PC-3 (cell line): ENCODE results near the gene HDAC4.

Experiments used
- EZH2 ChIP-seq: fragments of 300-600 bp; sonication (generic); IDR thresholded peaks from one replicate; pipeline ENCODE4 v1.6.1; 2017; ENCODE audit warnings: antibody characterized with exemption, mild to moderate bottlenecking, low read length; ENCODE audit not compliant: unreplicated experiment
- EZH2phosphoT487 ChIP-seq: fragments of 300-600 bp; sonication (generic); IDR thresholded peaks from 2 replicates; pipeline ENCODE4 v1.6.1; 2018; ENCODE audit warnings: mild to moderate bottlenecking, antibody characterized with exemption, low read length, borderline replicate concordance
- TF ChIP-seq, protein P1 (sequence below): fragments of 300-600 bp; sonication (generic); conservative IDR thresholded peaks from 2 replicates; pipeline ENCODE4 v1.5.1; 2017; ENCODE audit warnings: antibody characterized with exemption, low read depth, mild to moderate bottlenecking, low read length

DNA sequence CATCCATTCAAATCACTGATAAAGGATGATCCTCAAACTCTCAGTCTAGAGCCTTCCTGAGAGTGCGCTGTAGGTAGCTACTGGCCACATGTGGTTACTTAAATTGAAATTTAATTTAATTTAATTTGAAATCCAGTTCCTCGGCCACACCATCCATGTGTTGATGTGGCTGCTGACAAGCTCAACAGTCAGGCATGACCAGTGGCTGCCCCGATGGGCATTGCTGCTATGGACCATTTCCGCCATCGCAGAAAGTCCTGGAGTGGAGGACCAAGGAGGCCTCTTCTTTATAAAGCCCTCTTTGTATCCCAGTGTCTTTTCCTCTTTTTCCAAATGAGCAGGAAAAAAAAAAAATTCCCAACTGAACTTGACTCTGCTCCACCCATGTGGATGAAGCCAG, 100.6 kb downstream of the HDAC4 start:
- TF ChIP-seq, protein P1, sequence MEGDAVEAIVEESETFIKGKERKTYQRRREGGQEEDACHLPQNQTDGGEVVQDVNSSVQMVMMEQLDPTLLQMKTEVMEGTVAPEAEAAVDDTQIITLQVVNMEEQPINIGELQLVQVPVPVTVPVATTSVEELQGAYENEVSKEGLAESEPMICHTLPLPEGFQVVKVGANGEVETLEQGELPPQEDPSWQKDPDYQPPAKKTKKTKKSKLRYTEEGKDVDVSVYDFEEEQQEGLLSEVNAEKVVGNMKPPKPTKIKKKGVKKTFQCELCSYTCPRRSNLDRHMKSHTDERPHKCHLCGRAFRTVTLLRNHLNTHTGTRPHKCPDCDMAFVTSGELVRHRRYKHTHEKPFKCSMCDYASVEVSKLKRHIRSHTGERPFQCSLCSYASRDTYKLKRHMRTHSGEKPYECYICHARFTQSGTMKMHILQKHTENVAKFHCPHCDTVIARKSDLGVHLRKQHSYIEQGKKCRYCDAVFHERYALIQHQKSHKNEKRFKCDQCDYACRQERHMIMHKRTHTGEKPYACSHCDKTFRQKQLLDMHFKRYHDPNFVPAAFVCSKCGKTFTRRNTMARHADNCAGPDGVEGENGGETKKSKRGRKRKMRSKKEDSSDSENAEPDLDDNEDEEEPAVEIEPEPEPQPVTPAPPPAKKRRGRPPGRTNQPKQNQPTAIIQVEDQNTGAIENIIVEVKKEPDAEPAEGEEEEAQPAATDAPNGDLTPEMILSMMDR = no peak
- no peak for TF ChIP-seq EZH2phosphoT487
- no peak for TF ChIP-seq EZH2
